OCI-LY7 (cell line): ENCODE measurements around the gene MBOAT2. TPM values are rescaled to one million over a fixed set of nuclear protein-coding genes. Genes with fewer than 3 reads are reported as not detected.

Source experiments
- BruUV-seq: library from RNA; stranded (reverse); fragments of 400-500 nt; replicated peaks from 2 replicates; lab custom pipeline; 2021; lab: Mats Ljungman, UMichigan
- CTCF ChIA-PET: fragments of 300-600 bp; sonication (Branson Sonifier 250); formaldehyde crosslinking; loops from one replicate; lab custom pipeline; 2022; ENCODE audit warnings: antibody characterized with exemption; ENCODE audit not compliant: unreplicated experiment; lab: Charles Lee
- POLR2A ChIA-PET: fragments of 300-600 bp; sonication (Branson Sonifier 250); formaldehyde crosslinking; loops from one replicate; lab custom pipeline; 2022; ENCODE audit warnings: antibody characterized with exemption; lab: Charles Lee
- DNase-seq: peaks from one replicate; pipeline ENCODE4 v3.0.0-alpha.2; 2015; ENCODE audit warnings: low spot score
- H2AFZ ChIP-seq: fragments of 200-600 bp; sonication (generic), shearing (Covaris generic); 2 replicates; pipeline ENCODE4 v1.6.1; 2014; ENCODE audit warnings: mild to moderate bottlenecking, antibody characterized with exemption, low read length, moderate library complexity
- H3K27ac ChIP-seq: fragments of 200-600 bp; sonication (generic); 2 replicates; pipeline ENCODE4 v1.5.1; 2014; ENCODE audit warnings: mixed run types, low read depth, mild to moderate bottlenecking, moderate library complexity, low read length, inconsistent platforms; ENCODE audit not compliant: poor library complexity, severe bottlenecking
- H3K36me3 ChIP-seq: fragments of 200-600 bp; sonication (generic); 2 replicates; pipeline ENCODE4 v1.6.1; 2014; ENCODE audit warnings: mild to moderate bottlenecking, antibody characterized with exemption, low read length, moderate library complexity, mixed read lengths; ENCODE audit not compliant: insufficient read depth
- H3K4me1 ChIP-seq: fragments of 200-600 bp; sonication (generic); 2 replicates; pipeline ENCODE4 v1.5.1; 2014; ENCODE audit warnings: mild to moderate bottlenecking, low read length; ENCODE audit not compliant: insufficient read depth, poor library complexity, severe bottlenecking
- H3K4me2 ChIP-seq: fragments of 200-600 bp; sonication (generic); 2 replicates; pipeline ENCODE4 v1.6.1; 2014; ENCODE audit warnings: mild to moderate bottlenecking, low read length
- H3K4me3 ChIP-seq: fragments of 200-600 bp; sonication (generic); 2 replicates; pipeline ENCODE4 v1.5.1; 2014; ENCODE audit warnings: mild to moderate bottlenecking, low read depth, low read length; ENCODE audit not compliant: poor library complexity, severe bottlenecking
- H3K79me2 ChIP-seq: fragments of 200-600 bp; sonication (generic); 2 replicates; pipeline ENCODE4 v1.6.1; 2016; ENCODE audit warnings: low read depth, mild to moderate bottlenecking, low read length, moderate library complexity, mixed read lengths; ENCODE audit not compliant: insufficient read depth
- H3K9me2 ChIP-seq: fragments of 200-600 bp; sonication (generic); 2 replicates; pipeline ENCODE4 v1.6.1; 2016; ENCODE audit warnings: mild to moderate bottlenecking, low read length, mixed read lengths; ENCODE audit not compliant: insufficient read depth
- H3K9me3 ChIP-seq: fragments of 200-600 bp; sonication (generic); 2 replicates; pipeline ENCODE4 v1.6.1; 2014; ENCODE audit warnings: mild to moderate bottlenecking, mixed run types, low read length, mixed read lengths
- H4K20me1 ChIP-seq: fragments of 200-600 bp; sonication (generic); 2 replicates; pipeline ENCODE4 v1.6.1; 2014; ENCODE audit warnings: mild to moderate bottlenecking, antibody characterized with exemption, low read length, moderate library complexity, mixed read lengths; ENCODE audit not compliant: insufficient read depth
- EZH2phosphoT487 ChIP-seq: fragments of 200-600 bp; sonication (generic); IDR thresholded peaks from 2 replicates; pipeline ENCODE4 v1.6.1; 2018; ENCODE audit warnings: low read depth, borderline replicate concordance, mild to moderate bottlenecking, mixed run types, antibody characterized with exemption, low read length, moderate library complexity, mixed read lengths
- intact Hi-C: fragments of 100-400 bp; cut with micrococcal nuclease; formaldehyde crosslinking; loops from one replicate; pipeline ENCODE4 v1.10.0; 2022; ENCODE audit not compliant: unreplicated experiment
- total RNA-seq, 2 experiments: library from RNA; depleted of rRNA in 1 of 2; stranded (reverse); fragments of >200 nt in 1 of 2; shearing (Covaris generic) in 1 of 2; gene quantifications; 2 replicates each; pipeline ENCODE4 v1.2.3, GENCODE V29; 2014 to 2022
- TF ChIP-seq, protein P1 (sequence below): fragments of 200-600 bp; sonication (generic); conservative IDR thresholded peaks from 2 replicates; pipeline ENCODE4 v1.5.1; 2014; ENCODE audit warnings: mild to moderate bottlenecking, antibody characterized with exemption, low read length, moderate library complexity, mixed read lengths

Gene MBOAT2
- total RNA-seq, 2 experiments from 2014 or later = 0.28 to 0.93 TPM

GRCh38 chr2:8999102-8999446 lies 4.4 kb downstream of the MBOAT2 start:
- CTCF ChIA-PET = no interaction called here
- no TSS peak for BruUV-seq
- H3K4me2 ChIP-seq = no peak overlapping the region

GRCh38 chr2:8998418-8999101 lies 4.9 kb downstream of the MBOAT2 start:
- CTCF ChIA-PET = no interaction called here
- DNase-seq = no peak
- TF ChIP-seq, protein P1, sequence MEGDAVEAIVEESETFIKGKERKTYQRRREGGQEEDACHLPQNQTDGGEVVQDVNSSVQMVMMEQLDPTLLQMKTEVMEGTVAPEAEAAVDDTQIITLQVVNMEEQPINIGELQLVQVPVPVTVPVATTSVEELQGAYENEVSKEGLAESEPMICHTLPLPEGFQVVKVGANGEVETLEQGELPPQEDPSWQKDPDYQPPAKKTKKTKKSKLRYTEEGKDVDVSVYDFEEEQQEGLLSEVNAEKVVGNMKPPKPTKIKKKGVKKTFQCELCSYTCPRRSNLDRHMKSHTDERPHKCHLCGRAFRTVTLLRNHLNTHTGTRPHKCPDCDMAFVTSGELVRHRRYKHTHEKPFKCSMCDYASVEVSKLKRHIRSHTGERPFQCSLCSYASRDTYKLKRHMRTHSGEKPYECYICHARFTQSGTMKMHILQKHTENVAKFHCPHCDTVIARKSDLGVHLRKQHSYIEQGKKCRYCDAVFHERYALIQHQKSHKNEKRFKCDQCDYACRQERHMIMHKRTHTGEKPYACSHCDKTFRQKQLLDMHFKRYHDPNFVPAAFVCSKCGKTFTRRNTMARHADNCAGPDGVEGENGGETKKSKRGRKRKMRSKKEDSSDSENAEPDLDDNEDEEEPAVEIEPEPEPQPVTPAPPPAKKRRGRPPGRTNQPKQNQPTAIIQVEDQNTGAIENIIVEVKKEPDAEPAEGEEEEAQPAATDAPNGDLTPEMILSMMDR = no peak
- TF ChIP-seq EZH2phosphoT487 = no peak

More at GRCh38 chr2:8999102-8999446, 4.4 kb downstream of the MBOAT2 start:
- Histone ChIP-seq H4K20me1 (no peaks in the 10 kb centered on the region), H3K79me2 (no peaks in the 10 kb centered on the region), H3K36me3 (no peaks in the 10 kb centered on the region), H3K4me3 (no peak overlapping the region), H3K4me1 (peaks cover 6% of the 10 kb centered on the region), H3K9me2 (no peaks in the 10 kb centered on the region), H3K27ac (no peak overlapping the region), H3K9me3 (no peaks in the 10 kb centered on the region), H2AFZ (no peak overlapping the region)
- POLR2A ChIA-PET = no interaction called here
- DNase-seq = no peak
- TF ChIP-seq, protein P1 = no peak
- no peak for TF ChIP-seq EZH2phosphoT487
- intact Hi-C loops = no loop called here

GRCh38 chr2:8997631-8998030 lies 5.9 kb downstream of the MBOAT2 start:
- H4K20me1 ChIP-seq = no peaks in the 10 kb centered on the region
- ChIA-PET POLR2A (no interaction called here), CTCF (no interaction called here)
- H3K27ac ChIP-seq = no peak overlapping the region
- H3K9me2 ChIP-seq = no peaks in the 10 kb centered on the region
- no peak for TF ChIP-seq EZH2phosphoT487
- TF ChIP-seq, protein P1 = no peak
- H3K4me1 ChIP-seq = no peaks in the 10 kb centered on the region
- H3K36me3 ChIP-seq = no peaks in the 10 kb centered on the region
- intact Hi-C loops = no loop called here
- no peak overlapping the region for H2AFZ ChIP-seq
- no peaks in the 10 kb centered on the region for H3K79me2 ChIP-seq
- no peak for DNase-seq
- no TSS peak for BruUV-seq
- no peak overlapping the region for H3K4me2 ChIP-seq
- no peaks in the 10 kb centered on the region for H3K9me3 ChIP-seq
- H3K4me3 ChIP-seq = no peak overlapping the region

More at GRCh38 chr2:8998418-8999101, 4.9 kb downstream of the MBOAT2 start:
- no peaks in the 10 kb centered on the region for H3K36me3 ChIP-seq
- H3K4me1 ChIP-seq = peaks cover 4% of the 10 kb centered on the region
- no peaks in the 10 kb centered on the region for H3K9me2 ChIP-seq
- no peak overlapping the region for H2AFZ ChIP-seq
- POLR2A ChIA-PET = no interaction called here
- no peaks in the 10 kb centered on the region for H3K79me2 ChIP-seq
- no peaks in the 10 kb centered on the region for H4K20me1 ChIP-seq
- BruUV-seq = no TSS peak
- intact Hi-C loops = no loop called here
- H3K4me3 ChIP-seq = no peak overlapping the region
- no peak overlapping the region for H3K4me2 ChIP-seq
- H3K9me3 ChIP-seq = no peaks in the 10 kb centered on the region
- H3K27ac ChIP-seq = no peak overlapping the region
